ENCODE results near the gene RREB1. TPM values are rescaled to one million over a fixed set of nuclear protein-coding genes. Genes with fewer than 3 reads are reported as not detected.

The RREB1 gene
- total RNA-seq, 1 donor from 2014 or later, result 16.6 TPM

- FAIRE-seq, result no peak
- no peak overlapping the region for H3K4me3 ChIP-seq (ENCODE audit: low read depth, low read length)
- H3K27me3 ChIP-seq (ENCODE audit: control insufficient read depth, insufficient read depth, low read length), result no peaks in the 10 kb centered on the region
- TF ChIP-seq, protein P1, sequence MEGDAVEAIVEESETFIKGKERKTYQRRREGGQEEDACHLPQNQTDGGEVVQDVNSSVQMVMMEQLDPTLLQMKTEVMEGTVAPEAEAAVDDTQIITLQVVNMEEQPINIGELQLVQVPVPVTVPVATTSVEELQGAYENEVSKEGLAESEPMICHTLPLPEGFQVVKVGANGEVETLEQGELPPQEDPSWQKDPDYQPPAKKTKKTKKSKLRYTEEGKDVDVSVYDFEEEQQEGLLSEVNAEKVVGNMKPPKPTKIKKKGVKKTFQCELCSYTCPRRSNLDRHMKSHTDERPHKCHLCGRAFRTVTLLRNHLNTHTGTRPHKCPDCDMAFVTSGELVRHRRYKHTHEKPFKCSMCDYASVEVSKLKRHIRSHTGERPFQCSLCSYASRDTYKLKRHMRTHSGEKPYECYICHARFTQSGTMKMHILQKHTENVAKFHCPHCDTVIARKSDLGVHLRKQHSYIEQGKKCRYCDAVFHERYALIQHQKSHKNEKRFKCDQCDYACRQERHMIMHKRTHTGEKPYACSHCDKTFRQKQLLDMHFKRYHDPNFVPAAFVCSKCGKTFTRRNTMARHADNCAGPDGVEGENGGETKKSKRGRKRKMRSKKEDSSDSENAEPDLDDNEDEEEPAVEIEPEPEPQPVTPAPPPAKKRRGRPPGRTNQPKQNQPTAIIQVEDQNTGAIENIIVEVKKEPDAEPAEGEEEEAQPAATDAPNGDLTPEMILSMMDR (IDR thresholded peaks at IDR 0.05; ENCODE audit: insufficient read depth, low read length, severe bottlenecking), result no peak
- peaks cover 12% of the 10 kb centered on the region for H3K36me3 ChIP-seq (ENCODE audit: control insufficient read depth, insufficient read depth, low read length)
- DNase-seq (ENCODE audit: low read depth), result peak; percentile 31
Measured at GRCh38 chr6:7203939-7204338, 96.2 kb downstream of the RREB1 start.

- FAIRE-seq (no peak), DNase-seq (ENCODE audit: low read depth) (no peak)
- Histone ChIP-seq H3K27me3 (ENCODE audit: control insufficient read depth, insufficient read depth, low read length) (no peaks in the 10 kb centered on the region), H3K4me3 (ENCODE audit: low read depth, low read length) (no peak overlapping the region), H3K36me3 (ENCODE audit: control insufficient read depth, insufficient read depth, low read length) (peaks cover 12% of the 10 kb centered on the region)
- TF ChIP-seq, protein P1 (IDR thresholded peaks at IDR 0.05; ENCODE audit: insufficient read depth, low read length, severe bottlenecking), result no peak
Measured at GRCh38 chr6:7204726-7205125, 97.0 kb downstream of the RREB1 start.

DNA sequence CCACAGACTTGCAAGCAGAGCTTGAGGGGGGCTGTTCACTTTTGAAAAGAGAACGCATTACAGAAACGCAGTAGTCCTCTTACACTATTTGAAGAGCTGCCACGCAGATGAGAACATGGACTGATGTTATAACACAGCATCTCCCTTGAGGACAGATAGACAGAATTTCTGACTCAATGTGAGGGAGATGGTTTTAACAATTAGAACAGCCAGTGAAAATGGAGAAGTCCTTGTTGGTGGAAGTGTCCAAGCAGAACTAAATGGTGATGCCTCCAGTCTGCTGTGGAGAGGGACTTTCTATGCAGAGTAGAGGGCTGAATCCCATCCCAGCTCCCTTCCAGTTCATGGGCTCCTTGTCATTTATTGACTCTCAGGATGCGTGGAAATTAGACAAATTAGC is 100.0 kb downstream of the RREB1 start:
- no peak for DNase-seq (ENCODE audit: low read depth)
- H3K27me3 ChIP-seq (ENCODE audit: control insufficient read depth, insufficient read depth, low read length), result no peaks in the 10 kb centered on the region
- no peak overlapping the region for H3K4me3 ChIP-seq (ENCODE audit: low read depth, low read length)
- peaks cover 19% of the 10 kb centered on the region for H3K36me3 ChIP-seq (ENCODE audit: control insufficient read depth, insufficient read depth, low read length)
- TF ChIP-seq, protein P1 (IDR thresholded peaks at IDR 0.05; ENCODE audit: insufficient read depth, low read length, severe bottlenecking), result no peak
- FAIRE-seq, result no peak

DNA sequence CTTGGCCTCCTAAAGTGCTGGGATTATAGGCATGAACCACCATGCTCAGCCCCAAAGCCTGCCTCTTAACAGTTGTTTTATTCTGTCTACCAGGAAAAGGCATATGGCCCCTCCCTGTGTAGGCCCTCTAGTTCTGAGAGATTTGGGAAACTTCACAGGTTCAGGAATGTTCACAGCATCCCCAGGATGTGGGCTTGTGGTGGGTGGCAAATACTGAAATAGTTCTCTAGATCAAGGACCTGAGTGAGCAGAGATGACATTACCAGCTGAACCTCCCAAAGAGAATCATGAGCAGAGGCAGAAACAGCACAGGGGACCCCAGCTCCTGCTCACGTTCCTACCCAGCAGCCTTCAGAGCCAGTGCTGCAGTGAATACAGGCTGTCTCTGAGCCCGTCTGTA is 105.7 kb downstream of the RREB1 start:
- Histone ChIP-seq H3K36me3 (ENCODE audit: control insufficient read depth, insufficient read depth, low read length) (peaks cover 25% of the 10 kb centered on the region), H3K27me3 (ENCODE audit: control insufficient read depth, insufficient read depth, low read length) (no peaks in the 10 kb centered on the region), H3K4me3 (ENCODE audit: low read depth, low read length) (no peak overlapping the region)
- FAIRE-seq, result no peak
- DNase-seq (ENCODE audit: low read depth), result no peak
- TF ChIP-seq, protein P1 (IDR thresholded peaks at IDR 0.05; ENCODE audit: insufficient read depth, low read length, severe bottlenecking), result no peak

GRCh38 chr6:7214468-7214867 is 106.7 kb downstream of the RREB1 start:
- TF ChIP-seq, protein P1 (IDR thresholded peaks at IDR 0.05; ENCODE audit: insufficient read depth, low read length, severe bottlenecking), result no peak
- DNase-seq (ENCODE audit: low read depth), result no peak
- no peak for FAIRE-seq
- Histone ChIP-seq H3K36me3 (ENCODE audit: control insufficient read depth, insufficient read depth, low read length) (peaks cover 23% of the 10 kb centered on the region), H3K27me3 (ENCODE audit: control insufficient read depth, insufficient read depth, low read length) (no peaks in the 10 kb centered on the region), H3K4me3 (ENCODE audit: low read depth, low read length) (no peak overlapping the region)

DNA sequence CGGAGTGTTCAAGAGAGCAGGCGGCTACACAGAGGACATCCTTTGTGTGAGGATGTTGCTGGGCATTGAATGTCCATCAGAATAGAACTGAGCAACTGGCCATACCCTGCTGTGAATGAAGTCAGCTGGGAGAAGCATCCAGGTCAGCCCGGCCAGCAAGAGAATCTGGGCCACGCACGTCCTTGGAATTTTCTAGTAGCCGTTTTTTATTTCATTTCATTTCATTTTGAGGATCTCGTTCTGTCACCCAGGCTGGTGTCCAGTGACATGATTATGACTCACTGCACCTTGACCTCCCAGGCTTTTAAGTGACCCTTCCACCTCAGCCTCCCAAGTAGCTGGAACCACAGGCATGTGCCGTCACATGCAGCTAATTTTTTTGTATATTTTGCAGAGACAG is 107.4 kb downstream of the RREB1 start:
- DNase-seq (ENCODE audit: low read depth) (no peak), FAIRE-seq (no peak)
- H3K4me3 ChIP-seq (ENCODE audit: low read depth, low read length), result no peak overlapping the region
- TF ChIP-seq, protein P1 (IDR thresholded peaks at IDR 0.05; ENCODE audit: insufficient read depth, low read length, severe bottlenecking), result no peak
- peaks cover 28% of the 10 kb centered on the region for H3K36me3 ChIP-seq (ENCODE audit: control insufficient read depth, insufficient read depth, low read length)
- no peaks in the 10 kb centered on the region for H3K27me3 ChIP-seq (ENCODE audit: control insufficient read depth, insufficient read depth, low read length)

Data from bronchial epithelial cell (primary cell).